ENCODE measurements around the gene PFDN4.

Gene PFDN4

GRCh38 chr20:54188132-54188849 is 19.6 kb upstream of the PFDN4 start:
- H3K27ac ChIP-seq = no peak overlapping the region
- TF ChIP-seq ZFX (IDR thresholded peaks at IDR 0.05; ENCODE audit: borderline replicate concordance) (no peak), CTCF (IDR thresholded peaks at IDR 0.05) (no peak)

- TF ChIP-seq CTCF (IDR thresholded peaks at IDR 0.05) = no peak
- no peak for TF ChIP-seq ZFX (IDR thresholded peaks at IDR 0.05; ENCODE audit: borderline replicate concordance)
- no peak overlapping the region for H3K27ac ChIP-seq
Measured at GRCh38 chr20:54189630-54190029, 18.3 kb upstream of the PFDN4 start.

- TF ChIP-seq ZFX (IDR thresholded peaks at IDR 0.05; ENCODE audit: borderline replicate concordance) (no peak), CTCF (IDR thresholded peaks at IDR 0.05) (no peak)
Measured at GRCh38 chr20:54190217-54190616, 17.7 kb upstream of the PFDN4 start.

GRCh38 chr20:54193817-54194216 is 14.1 kb upstream of the PFDN4 start:
- TF ChIP-seq CTCF (IDR thresholded peaks at IDR 0.05) (no peak), ZFX (IDR thresholded peaks at IDR 0.05; ENCODE audit: borderline replicate concordance) (no peak)

More at GRCh38 chr20:54190217-54190616, 17.7 kb upstream of the PFDN4 start:
- no peak overlapping the region for H3K27ac ChIP-seq

GRCh38 chr20:54194724-54195438 is 13.0 kb upstream of the PFDN4 start:
- TF ChIP-seq CTCF (IDR thresholded peaks at IDR 0.05) = no peak
- TF ChIP-seq ZFX (IDR thresholded peaks at IDR 0.05; ENCODE audit: borderline replicate concordance) = no peak
- no peak overlapping the region for H3K27ac ChIP-seq

More at GRCh38 chr20:54193817-54194216, 14.1 kb upstream of the PFDN4 start:
- H3K27ac ChIP-seq = no peak overlapping the region

GRCh38 chr20:54195483-54196472 is 12.1 kb upstream of the PFDN4 start:
- TF ChIP-seq ZFX (IDR thresholded peaks at IDR 0.05; ENCODE audit: borderline replicate concordance) = no peak
- no peak for TF ChIP-seq CTCF (IDR thresholded peaks at IDR 0.05)
- no peak overlapping the region for H3K27ac ChIP-seq
